Myocyte (in vitro differentiated cells): ENCODE results near the gene KIF21B. TPM values are rescaled to one million over a fixed set of nuclear protein-coding genes. Genes with fewer than 3 reads are reported as not detected.
A peak's percentile ranks its signal among the peaks of the same experiment; 100 is the strongest.

Experiments used
- DNase-seq: peaks from one replicate; pipeline ENCODE4 v3.0.0-alpha.2; 2012; ENCODE audit warnings: low read depth
- polyA plus RNA-seq: library from polyadenylated mRNA; unstranded; fragments of >200 nt; gene quantifications from one replicate; pipeline ENCODE4 v1.2.1, GENCODE V29; 2012; ENCODE audit warnings: missing spikeins
- total RNA-seq: library from RNA; depleted of rRNA; stranded (reverse); fragments of >200 nt; gene quantifications from 2 replicates; pipeline ENCODE4 v1.2.3, GENCODE V29; 2014

KIF21B gene
- total RNA-seq, result 0.03 and 0.31 TPM in 2 replicates
- polyA plus RNA-seq, result 0.13 TPM

- peak; percentile 30 for DNase-seq
Observed at GRCh38 chr1:201023517-201023902, at the start of gene KIF21B. Gene KIF21B, minus strand, starts transcription at chr1:201023714. Its CDS starts 331 bp downstream, at chr1:201023383.

GRCh38 chr1:201072922-201073321, 49.4 kb upstream of the KIF21B start:
- DNase-seq, result no peak

- DNase-seq, result no peak
Observed at GRCh38 chr1:201072149-201072548, 48.6 kb upstream of the KIF21B start.

- DNase-seq, result no peak
Observed at GRCh38 chr1:201069636-201070035, 46.1 kb upstream of the KIF21B start.

- DNase-seq, result no peak
Observed at GRCh38 chr1:201068976-201069375, 45.5 kb upstream of the KIF21B start.

- no peak for DNase-seq
Observed at GRCh38 chr1:201066986-201067385, 43.5 kb upstream of the KIF21B start.

GRCh38 chr1:201065686-201066085, 42.2 kb upstream of the KIF21B start:
- no peak for DNase-seq

GRCh38 chr1:201064806-201065205, 41.3 kb upstream of the KIF21B start:
- DNase-seq, result no peak

GRCh38 chr1:201063145-201063544, 39.6 kb upstream of the KIF21B start:
- no peak for DNase-seq

GRCh38 chr1:201062511-201063091, 39.1 kb upstream of the KIF21B start:
- no peak for DNase-seq

GRCh38 chr1:201061886-201062285, 38.4 kb upstream of the KIF21B start:
- DNase-seq, result no peak

- no peak for DNase-seq
Observed at GRCh38 chr1:201061049-201061448, 37.5 kb upstream of the KIF21B start.

GRCh38 chr1:201060586-201060985, 37.1 kb upstream of the KIF21B start:
- DNase-seq, result no peak

- DNase-seq, result no peak
Observed at GRCh38 chr1:201059871-201060555, 36.5 kb upstream of the KIF21B start.

- DNase-seq, result no peak
Observed at GRCh38 chr1:201059401-201059800, 35.9 kb upstream of the KIF21B start.

GRCh38 chr1:201054091-201054543, 30.6 kb upstream of the KIF21B start:
- no peak for DNase-seq

GRCh38 chr1:201053155-201053860, 29.8 kb upstream of the KIF21B start:
- DNase-seq, result no peak

GRCh38 chr1:201051399-201051798, 27.9 kb upstream of the KIF21B start:
- no peak for DNase-seq

GRCh38 chr1:201050515-201051277, 27.2 kb upstream of the KIF21B start:
- no peak for DNase-seq

- no peak for DNase-seq
Observed at GRCh38 chr1:201049248-201049831, 25.8 kb upstream of the KIF21B start.

GRCh38 chr1:201048521-201048920, 25.0 kb upstream of the KIF21B start:
- no peak for DNase-seq
